Liver (tissue), 9 donors: ENCODE data around the gene PITPNB. TPM values are rescaled to one million over a fixed set of nuclear protein-coding genes. Genes with fewer than 3 reads are reported as not detected.
A peak's percentile ranks its signal among the peaks of the same experiment; 100 is the strongest.

Experiments used
- DNase-seq: peaks from one replicate; pipeline ENCODE4 v3.0.0-alpha.2; 2017; ENCODE audit warnings: low spot score
- H3K27ac ChIP-seq, 2 donors: one replicate each; pipeline ENCODE4 v1.7.0; 2013; ENCODE audit warnings: inconsistent platforms in 2 of 2, low read length in 2 of 2, control low read depth in 1 of 2, low read depth in 1 of 2, mild to moderate bottlenecking in 1 of 2
- H3K27me3 ChIP-seq, 4 donors: one replicate each; pipeline versions ENCODE4 v1.6.1 to v1.7.0; 2013; ENCODE audit warnings: low read length in 3 of 4, inconsistent platforms in 1 of 4, mild to moderate bottlenecking in 1 of 4, moderate library complexity in 1 of 4; ENCODE audit not compliant: control insufficient read depth in 4 of 4, insufficient read depth in 4 of 4
- H3K36me3 ChIP-seq, 4 donors: one replicate each; pipeline versions ENCODE4 v1.6.1 to v1.7.0; 2013; ENCODE audit warnings: low read length in 3 of 4, mild to moderate bottlenecking in 3 of 4, low read depth in 1 of 4, moderate library complexity in 1 of 4; ENCODE audit not compliant: control insufficient read depth in 4 of 4, insufficient read depth in 3 of 4
- H3K4me1 ChIP-seq, 4 donors: one replicate each; pipeline versions ENCODE4 v1.6.1 to v1.7.0; 2013; ENCODE audit warnings: low read length in 3 of 4, mild to moderate bottlenecking in 3 of 4, moderate library complexity in 1 of 4; ENCODE audit not compliant: control insufficient read depth in 4 of 4, insufficient read depth in 4 of 4
- H3K4me3 ChIP-seq, 3 donors: one replicate each; pipeline versions ENCODE4 v1.6.1 to v1.7.0; 2013; ENCODE audit warnings: low read length in 3 of 3, control low read depth in 1 of 3, low read depth in 1 of 3, mild to moderate bottlenecking in 1 of 3
- H3K9ac ChIP-seq, 2 donors: one replicate each; pipeline ENCODE4 v1.7.0; 2013; ENCODE audit warnings: low read length in 2 of 2, mild to moderate bottlenecking in 2 of 2, moderate library complexity in 2 of 2, control low read depth in 1 of 2, low read depth in 1 of 2
- H3K9me3 ChIP-seq, 4 donors: one replicate each; pipeline versions ENCODE4 v1.6.1 to v1.7.0; 2013; ENCODE audit warnings: low read length in 3 of 4; ENCODE audit not compliant: control insufficient read depth in 4 of 4
- CTCF ChIP-seq: fragments of 150-350 bp; IDR thresholded peaks from 2 replicates; pipeline ENCODE4 v1.5.1; 2017; ENCODE audit warnings: improper control_type of control experiment, low read depth, low read length; ENCODE audit not compliant: missing input control
- EGR1 ChIP-seq, 2 donors: IDR thresholded peaks; 2 replicates each; pipeline ENCODE4 v1.6.1; 2016 to 2018; ENCODE audit warnings: antibody characterized with exemption in 2 of 2, low read depth in 2 of 2
- FOXA1 ChIP-seq: IDR thresholded peaks from 2 replicates; pipeline ENCODE4 v1.6.1; 2016; ENCODE audit warnings: antibody characterized with exemption
- FOXA2 ChIP-seq: IDR thresholded peaks from 2 replicates; pipeline ENCODE4 v1.6.1; 2016; ENCODE audit warnings: antibody characterized with exemption
- GABPA ChIP-seq, 2 donors: IDR thresholded peaks in 1 of 2; conservative IDR thresholded peaks in 1 of 2; 2 replicates each; pipeline ENCODE4 v1.6.1; 2016; ENCODE audit warnings: antibody characterized with exemption in 2 of 2, mild to moderate bottlenecking in 1 of 2, moderate library complexity in 1 of 2
- HNF4A ChIP-seq, 2 donors: conservative IDR thresholded peaks; 2 replicates each; pipeline ENCODE4 v1.6.1; 2016; ENCODE audit warnings: antibody characterized with exemption in 2 of 2, mild to moderate bottlenecking in 2 of 2
- HNF4G ChIP-seq: IDR thresholded peaks from 2 replicates; pipeline ENCODE4 v1.6.1; 2016; ENCODE audit warnings: antibody characterized with exemption
- JUND ChIP-seq, 2 donors: IDR thresholded peaks; 2 replicates each; pipeline ENCODE4 v1.6.1; 2016; ENCODE audit warnings: antibody characterized with exemption in 2 of 2
- MAX ChIP-seq: IDR thresholded peaks from 2 replicates; pipeline ENCODE4 v1.6.1; 2016; ENCODE audit warnings: antibody characterized with exemption
- NR2F2 ChIP-seq: IDR thresholded peaks from 2 replicates; pipeline ENCODE4 v1.6.1; 2016; ENCODE audit warnings: antibody characterized with exemption
- RAD21 ChIP-seq, 2 donors: IDR thresholded peaks; 2 replicates each; pipeline ENCODE4 v1.6.1; 2016; ENCODE audit warnings: antibody characterized with exemption in 2 of 2, mild to moderate bottlenecking in 2 of 2
- RXRA ChIP-seq, 2 donors: IDR thresholded peaks; 2 replicates each; pipeline ENCODE4 v1.6.1; 2017 to 2018; ENCODE audit warnings: antibody characterized with exemption in 2 of 2, mild to moderate bottlenecking in 1 of 2
- SP1 ChIP-seq: IDR thresholded peaks from 2 replicates; pipeline ENCODE4 v1.6.1; 2018; ENCODE audit warnings: antibody characterized with exemption, mild to moderate bottlenecking
- TAF1 ChIP-seq: conservative IDR thresholded peaks from 2 replicates; pipeline ENCODE4 v1.6.1; 2016; ENCODE audit warnings: antibody characterized with exemption, mild to moderate bottlenecking
- YY1 ChIP-seq: IDR thresholded peaks from 2 replicates; pipeline ENCODE4 v1.6.1; 2016; ENCODE audit warnings: antibody characterized with exemption, mild to moderate bottlenecking
- ZBTB33 ChIP-seq: IDR thresholded peaks from 2 replicates; pipeline ENCODE4 v1.6.1; 2016; ENCODE audit warnings: antibody characterized with exemption
- WGBS: extraction: QIAGEN DNeasy Blood & Tissue Kit; methylation state at CpG from one replicate; pipeline ENCODE4 v1.1.7; 2013; 5-methylcytosine and 5-hydroxymethylcytosine counted together
- polyA plus RNA-seq, 2 donors: library from polyadenylated mRNA; stranded (reverse) in 1 of 2; unstranded in 1 of 2; fragments of 200-250 nt in 1 of 2; fragments of >200 nt in 1 of 2; fragmentation: Nextera tagmentation in 1 of 2; extraction: Ambion mirVana in 1 of 2; gene quantifications; one replicate each; pipeline versions ENCODE4 v1.2.1 to v1.2.3, GENCODE V29; 2013 to 2015
- total RNA-seq, 2 donors: library from RNA; depleted of rRNA; stranded (reverse); fragments of >200 nt; gene quantifications; one replicate each; pipeline ENCODE4 v1.2.3, GENCODE V29; 2014
- TF ChIP-seq, protein P1 (sequence below): IDR thresholded peaks from 2 replicates; pipeline ENCODE4 v1.6.1; 2016; ENCODE audit warnings: antibody characterized with exemption, mild to moderate bottlenecking
- TF ChIP-seq, protein P2 (sequence below): IDR thresholded peaks from 2 replicates; pipeline ENCODE4 v1.6.1; 2016; ENCODE audit warnings: antibody characterized with exemption
- donor health status: healthy.
- donor health status: healthy.
- donor health status: healthy.
- donor health status: healthy.
- donor health status: healthy.

Gene PITPNB
- total RNA-seq (10 to 100 TPM; 18.4 to 42.8 TPM), polyA plus RNA-seq (10 to 100 TPM; 26.0 to 57.4 TPM)

- peaks cover 4 to 43% (median 24%) of the 10 kb centered on the region in 4 donors for H3K4me1 ChIP-seq
- peak; percentile 99 for DNase-seq
Observed at GRCh38 chr22:27919222-27919941, at the start of gene PITPNB. TSS of gene PITPNB (minus strand) at chr22:27919256. CDS start at chr22:27919191, 65 bp downstream.

More at GRCh38 chr22:27919222-27919941, at the start of gene PITPNB:
- H3K9ac ChIP-seq: peak within 1 kb of the TSS; percentile 91 to 97
- WGBS: under 1% methylated on average over 68 of the region's 68 CpGs
- peaks cover 0 to 14% (median 1%) of the 10 kb centered on the region in 4 donors for H3K36me3 ChIP-seq
- peak within 1 kb of the TSS; percentile 85 to 97 (median 93) for H3K4me3 ChIP-seq
- no peaks in the 10 kb centered on the region for H3K9me3 ChIP-seq
- TF ChIP-seq GABPA (IDR thresholded peaks at IDR 0.05 in 1 of 2, conservative IDR thresholded peaks at IDR 0.05 in 1 of 2) (peak in 1 of 2 donors; percentile 83), HNF4G (no peak), CTCF (no peak), NR2F2 (no peak), EGR1 (IDR thresholded peaks at IDR 0.05; ENCODE audit: low read depth in 2 of 2) (peak in 1 of 2 donors; percentile 36), SP1 (peak; percentile 61), MAX (peak; percentile 53), FOXA1 (no peak), TAF1 (peak; percentile 75), FOXA2 (no peak), RXRA (IDR thresholded peaks at IDR 0.05) (peak in 1 of 2 donors; percentile 22), HNF4A (conservative IDR thresholded peaks at IDR 0.05) (no peak), RAD21 (IDR thresholded peaks at IDR 0.05) (peak in 1 of 2 donors; percentile 8), ZBTB33 (no peak), YY1 (peak; percentile 59), JUND (IDR thresholded peaks at IDR 0.05) (no peak)
- TF ChIP-seq, protein P1, sequence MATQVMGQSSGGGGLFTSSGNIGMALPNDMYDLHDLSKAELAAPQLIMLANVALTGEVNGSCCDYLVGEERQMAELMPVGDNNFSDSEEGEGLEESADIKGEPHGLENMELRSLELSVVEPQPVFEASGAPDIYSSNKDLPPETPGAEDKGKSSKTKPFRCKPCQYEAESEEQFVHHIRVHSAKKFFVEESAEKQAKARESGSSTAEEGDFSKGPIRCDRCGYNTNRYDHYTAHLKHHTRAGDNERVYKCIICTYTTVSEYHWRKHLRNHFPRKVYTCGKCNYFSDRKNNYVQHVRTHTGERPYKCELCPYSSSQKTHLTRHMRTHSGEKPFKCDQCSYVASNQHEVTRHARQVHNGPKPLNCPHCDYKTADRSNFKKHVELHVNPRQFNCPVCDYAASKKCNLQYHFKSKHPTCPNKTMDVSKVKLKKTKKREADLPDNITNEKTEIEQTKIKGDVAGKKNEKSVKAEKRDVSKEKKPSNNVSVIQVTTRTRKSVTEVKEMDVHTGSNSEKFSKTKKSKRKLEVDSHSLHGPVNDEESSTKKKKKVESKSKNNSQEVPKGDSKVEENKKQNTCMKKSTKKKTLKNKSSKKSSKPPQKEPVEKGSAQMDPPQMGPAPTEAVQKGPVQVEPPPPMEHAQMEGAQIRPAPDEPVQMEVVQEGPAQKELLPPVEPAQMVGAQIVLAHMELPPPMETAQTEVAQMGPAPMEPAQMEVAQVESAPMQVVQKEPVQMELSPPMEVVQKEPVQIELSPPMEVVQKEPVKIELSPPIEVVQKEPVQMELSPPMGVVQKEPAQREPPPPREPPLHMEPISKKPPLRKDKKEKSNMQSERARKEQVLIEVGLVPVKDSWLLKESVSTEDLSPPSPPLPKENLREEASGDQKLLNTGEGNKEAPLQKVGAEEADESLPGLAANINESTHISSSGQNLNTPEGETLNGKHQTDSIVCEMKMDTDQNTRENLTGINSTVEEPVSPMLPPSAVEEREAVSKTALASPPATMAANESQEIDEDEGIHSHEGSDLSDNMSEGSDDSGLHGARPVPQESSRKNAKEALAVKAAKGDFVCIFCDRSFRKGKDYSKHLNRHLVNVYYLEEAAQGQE: peak; percentile 89
- TF ChIP-seq, protein P2, sequence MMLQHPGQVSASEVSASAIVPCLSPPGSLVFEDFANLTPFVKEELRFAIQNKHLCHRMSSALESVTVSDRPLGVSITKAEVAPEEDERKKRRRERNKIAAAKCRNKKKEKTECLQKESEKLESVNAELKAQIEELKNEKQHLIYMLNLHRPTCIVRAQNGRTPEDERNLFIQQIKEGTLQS: no peak
- H3K27me3 ChIP-seq: no peaks in the 10 kb centered on the region
- H3K27ac ChIP-seq: peak within 1 kb of the TSS; percentile 90 to 98
